Measurements from ENCODE around the gene P2RY12.

- TF ChIP-seq, protein P1, sequence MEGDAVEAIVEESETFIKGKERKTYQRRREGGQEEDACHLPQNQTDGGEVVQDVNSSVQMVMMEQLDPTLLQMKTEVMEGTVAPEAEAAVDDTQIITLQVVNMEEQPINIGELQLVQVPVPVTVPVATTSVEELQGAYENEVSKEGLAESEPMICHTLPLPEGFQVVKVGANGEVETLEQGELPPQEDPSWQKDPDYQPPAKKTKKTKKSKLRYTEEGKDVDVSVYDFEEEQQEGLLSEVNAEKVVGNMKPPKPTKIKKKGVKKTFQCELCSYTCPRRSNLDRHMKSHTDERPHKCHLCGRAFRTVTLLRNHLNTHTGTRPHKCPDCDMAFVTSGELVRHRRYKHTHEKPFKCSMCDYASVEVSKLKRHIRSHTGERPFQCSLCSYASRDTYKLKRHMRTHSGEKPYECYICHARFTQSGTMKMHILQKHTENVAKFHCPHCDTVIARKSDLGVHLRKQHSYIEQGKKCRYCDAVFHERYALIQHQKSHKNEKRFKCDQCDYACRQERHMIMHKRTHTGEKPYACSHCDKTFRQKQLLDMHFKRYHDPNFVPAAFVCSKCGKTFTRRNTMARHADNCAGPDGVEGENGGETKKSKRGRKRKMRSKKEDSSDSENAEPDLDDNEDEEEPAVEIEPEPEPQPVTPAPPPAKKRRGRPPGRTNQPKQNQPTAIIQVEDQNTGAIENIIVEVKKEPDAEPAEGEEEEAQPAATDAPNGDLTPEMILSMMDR (IDR thresholded peaks at IDR 0.05): no peak
- TF ChIP-seq POLR2A (IDR thresholded peaks at IDR 0.05): no peak
These were observed 33.3 kb downstream of the P2RY12 start for GRCh38 chr3:151351219-151351618.
